GM19035 (cell line): ENCODE data around the gene MAP7D2.
A peak's percentile ranks its signal among the peaks of the same experiment; 100 is the strongest.

Experiments used
- ATAC-seq: cut with Tn5 transposase; IDR thresholded peaks from one replicate; pipeline ENCODE4 v1.9.1; 2021; ENCODE audit not compliant: unreplicated experiment

Gene MAP7D2

GRCh38 chrX:20116087-20116576, 575 bp downstream of the MAP7D2 start:
- ATAC-seq: no peak

DNA sequence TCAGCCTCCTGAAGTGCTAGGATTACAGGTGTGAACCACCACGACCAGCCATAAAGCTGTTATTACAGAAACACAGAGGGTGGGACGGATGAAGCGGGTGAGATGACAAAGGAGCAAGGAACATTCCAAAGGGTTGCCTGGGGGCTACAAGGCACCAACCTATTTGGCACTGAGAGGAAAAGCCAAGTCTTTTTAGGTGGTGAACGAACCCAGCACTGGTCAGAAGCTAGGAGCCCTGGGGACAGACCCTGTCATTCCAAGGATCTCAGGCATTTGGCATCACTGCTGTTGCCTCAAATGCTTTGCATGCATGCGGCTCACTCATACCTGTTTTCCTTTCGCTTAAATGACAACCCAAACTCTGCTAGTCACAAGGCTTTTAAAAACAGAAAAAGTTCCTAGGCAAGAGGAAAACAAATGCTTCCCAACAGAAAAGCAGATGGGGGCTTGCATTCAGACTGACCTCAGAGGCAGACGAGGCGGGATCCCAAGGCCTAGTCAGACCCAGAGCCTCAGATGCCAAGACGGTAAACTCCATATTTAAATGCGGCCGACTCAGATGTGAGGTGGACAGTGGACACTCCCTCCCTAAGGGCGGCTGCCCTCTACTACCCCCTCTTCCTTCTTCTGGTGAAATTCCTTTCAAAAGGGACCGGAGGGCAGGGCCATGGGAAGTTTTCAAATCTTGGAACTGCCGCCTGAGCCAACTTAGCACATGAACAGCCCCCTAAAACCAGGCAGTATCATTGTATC, 4.5 kb downstream of the MAP7D2 start:
- no peak for ATAC-seq

- no peak for ATAC-seq
Observed at GRCh38 chrX:20111271-20111670, 5.4 kb downstream of the MAP7D2 start.

DNA sequence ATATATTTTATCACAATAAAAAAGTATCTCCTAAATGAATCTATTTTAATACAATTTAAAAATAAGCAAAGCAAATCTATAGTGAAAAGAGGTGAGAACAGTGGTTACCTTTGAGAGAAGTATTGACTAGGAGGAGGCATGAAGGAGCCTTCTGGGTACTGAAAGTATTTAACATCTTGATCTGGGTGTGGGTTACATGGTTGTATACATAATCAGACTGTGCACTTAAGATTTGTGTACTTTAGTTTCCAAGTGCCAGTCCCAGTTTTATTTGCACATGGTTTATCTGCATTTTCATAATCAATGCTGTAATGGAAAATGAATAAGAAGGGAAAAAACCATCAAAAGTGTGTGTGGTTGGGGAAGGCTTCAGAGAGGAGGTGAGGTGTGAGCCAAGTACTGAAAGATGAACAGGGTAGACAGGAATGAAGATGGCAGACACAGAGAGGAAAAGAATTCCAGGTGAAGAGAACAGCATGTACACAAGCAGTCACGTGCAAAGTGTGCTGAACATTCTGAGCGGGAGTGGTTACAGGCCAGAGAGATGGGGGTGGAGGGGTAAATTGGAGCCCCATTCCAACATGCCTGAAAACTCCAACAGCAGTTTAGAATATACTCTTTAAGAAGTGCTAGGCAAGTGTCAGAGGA, 14.6 kb downstream of the MAP7D2 start:
- no peak for ATAC-seq

DNA sequence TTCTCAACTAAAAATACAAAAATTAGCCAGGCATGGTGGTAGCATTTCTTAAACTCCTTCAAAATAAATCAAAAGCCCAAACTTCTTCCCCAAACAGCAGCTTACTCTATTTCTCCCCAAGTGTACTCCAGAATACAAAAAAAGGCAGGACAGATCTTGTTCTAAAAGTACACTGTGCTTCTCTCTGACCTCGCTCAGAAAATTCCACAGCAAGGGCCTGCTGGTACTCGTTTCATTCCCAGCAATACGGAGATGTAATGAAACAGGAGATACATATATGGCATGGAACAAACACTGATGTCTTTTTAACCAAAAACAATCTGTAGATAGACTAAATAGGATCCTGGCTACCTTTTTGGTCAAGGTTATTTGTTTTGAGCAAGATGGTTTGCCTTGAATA, 25.2 kb downstream of the MAP7D2 start:
- no peak for ATAC-seq

GRCh38 chrX:20089845-20090244, 26.9 kb downstream of the MAP7D2 start:
- ATAC-seq: no peak

DNA sequence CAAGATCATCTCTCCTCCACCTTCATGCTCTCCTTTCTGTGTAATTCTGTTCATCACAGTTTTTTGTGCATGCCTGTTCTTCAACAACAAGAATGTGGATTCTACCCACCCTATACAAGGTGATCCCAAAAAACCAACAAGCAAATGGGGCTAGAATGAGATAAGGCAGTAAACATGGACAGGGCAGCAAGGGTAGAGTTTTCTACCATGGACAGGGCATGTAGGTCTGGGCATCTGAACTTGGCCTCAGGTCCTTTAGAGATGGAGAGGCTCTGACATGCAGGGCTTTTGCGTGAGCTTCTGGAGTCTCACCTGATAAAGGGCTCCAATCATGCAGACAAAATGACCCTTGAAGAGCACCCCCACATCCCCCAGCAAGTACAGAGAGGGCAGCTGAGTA, 36.4 kb downstream of the MAP7D2 start:
- no peak for ATAC-seq

- ATAC-seq: no peak
Observed at GRCh38 chrX:20071511-20072079, 45.1 kb downstream of the MAP7D2 start.

DNA sequence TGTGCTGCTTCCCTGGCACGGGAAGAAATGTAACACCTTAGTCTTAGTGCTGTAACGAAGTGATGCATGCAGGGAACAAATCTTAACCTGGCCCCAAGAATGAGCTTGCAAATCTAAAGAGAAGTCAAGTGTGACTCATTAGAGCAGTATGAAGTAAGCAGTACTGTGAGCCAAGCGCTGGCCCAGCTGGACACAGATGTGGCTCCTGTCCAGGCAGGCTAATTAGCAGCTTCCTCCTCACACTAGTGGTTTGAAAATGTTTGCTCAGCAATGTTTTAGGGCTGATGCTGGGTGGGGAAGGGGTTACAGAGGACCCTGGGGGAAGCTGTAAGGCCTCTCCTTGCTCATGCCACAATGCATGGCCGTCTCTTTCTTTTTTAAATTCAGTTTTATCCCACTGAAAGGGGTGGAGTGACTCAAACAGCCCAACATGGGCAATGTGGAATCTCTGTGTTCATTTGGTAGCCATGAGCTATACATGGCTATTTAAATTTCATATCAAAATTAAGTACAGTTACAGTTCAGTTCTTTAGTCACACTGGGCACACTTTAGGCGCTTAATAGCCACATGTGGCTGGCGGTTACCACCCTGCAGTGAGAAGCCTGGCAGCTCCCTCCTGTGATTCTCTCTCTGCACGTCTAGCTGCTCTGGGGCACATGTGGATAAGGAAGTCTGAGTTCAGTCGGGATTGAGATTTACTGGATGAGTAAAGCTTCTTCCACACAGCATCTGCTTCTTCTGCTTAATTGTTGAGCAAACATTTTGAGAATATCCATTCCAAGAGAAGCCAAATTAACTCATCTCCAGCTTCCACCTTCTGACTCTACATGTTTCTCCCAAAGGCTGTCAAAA, 48.8 kb downstream of the MAP7D2 start:
- no peak for ATAC-seq

DNA sequence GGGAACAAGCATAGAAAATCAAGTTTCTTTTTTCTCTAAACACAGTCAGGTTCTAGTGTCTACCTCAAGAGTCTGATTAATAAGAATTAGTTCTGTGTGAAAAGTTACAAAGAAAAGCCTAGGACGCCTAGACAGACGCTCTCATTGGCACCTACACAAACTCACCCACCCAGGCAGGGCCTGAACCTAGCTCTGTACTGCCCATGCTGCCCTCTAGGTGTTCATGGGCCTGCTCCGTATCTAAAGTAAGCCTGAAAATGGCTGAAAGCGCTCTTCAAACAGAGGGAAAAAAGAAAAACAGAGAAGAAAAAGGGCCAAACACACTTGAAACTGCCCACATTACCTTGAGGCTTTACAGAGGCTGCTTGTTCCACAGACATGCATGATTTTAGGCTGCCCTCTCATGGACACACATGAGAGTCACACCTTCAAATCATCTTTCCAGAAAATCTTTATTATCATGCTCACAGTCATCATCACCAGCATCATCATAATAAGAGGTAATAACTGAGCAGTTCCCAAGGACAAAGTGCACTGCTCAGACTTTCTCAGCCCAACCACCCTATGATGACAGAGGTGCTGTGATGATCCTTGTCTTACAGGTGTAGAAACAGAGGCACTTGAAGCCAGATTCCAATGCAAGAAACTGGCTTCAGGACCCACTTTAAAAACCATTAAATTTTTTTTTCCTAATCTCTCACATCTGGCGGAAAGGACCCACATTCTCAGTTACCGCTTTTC, 49.6 kb downstream of the MAP7D2 start:
- ATAC-seq: peak; percentile 53

DNA sequence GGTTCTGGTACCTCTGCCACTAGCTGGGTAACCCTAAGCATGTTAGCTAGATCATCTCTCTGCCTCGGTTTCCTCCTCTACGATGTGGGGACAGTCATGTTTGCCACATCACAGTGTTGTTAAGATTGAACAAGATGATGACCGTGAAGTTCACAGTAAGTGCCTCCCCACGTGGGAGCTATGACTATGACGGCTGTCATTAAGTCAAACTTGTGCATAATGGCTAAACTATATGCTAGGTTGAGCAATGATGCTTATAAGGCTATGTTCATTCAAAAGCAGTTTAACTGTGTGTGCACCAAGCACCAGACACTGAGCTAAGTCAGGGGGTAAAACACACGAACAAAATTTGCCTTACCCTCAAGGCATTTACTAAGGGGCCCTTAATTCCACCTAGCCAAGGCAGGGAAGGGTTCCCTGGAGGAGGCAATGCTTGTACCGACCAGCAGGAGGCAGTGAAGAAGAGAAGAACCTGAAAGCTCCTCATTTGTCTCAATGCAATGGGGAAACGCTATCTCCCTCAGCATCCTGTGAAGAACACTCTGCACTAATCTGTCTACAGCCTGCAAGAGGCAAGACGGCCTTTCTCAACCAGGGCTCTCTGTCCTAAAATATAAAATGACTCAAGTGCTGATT, 52.9 kb downstream of the MAP7D2 start:
- no peak for ATAC-seq

GRCh38 chrX:20063153-20063552, 53.6 kb downstream of the MAP7D2 start:
- ATAC-seq: no peak

- no peak for ATAC-seq
Observed at GRCh38 chrX:20061855-20062254, 54.9 kb downstream of the MAP7D2 start.

DNA sequence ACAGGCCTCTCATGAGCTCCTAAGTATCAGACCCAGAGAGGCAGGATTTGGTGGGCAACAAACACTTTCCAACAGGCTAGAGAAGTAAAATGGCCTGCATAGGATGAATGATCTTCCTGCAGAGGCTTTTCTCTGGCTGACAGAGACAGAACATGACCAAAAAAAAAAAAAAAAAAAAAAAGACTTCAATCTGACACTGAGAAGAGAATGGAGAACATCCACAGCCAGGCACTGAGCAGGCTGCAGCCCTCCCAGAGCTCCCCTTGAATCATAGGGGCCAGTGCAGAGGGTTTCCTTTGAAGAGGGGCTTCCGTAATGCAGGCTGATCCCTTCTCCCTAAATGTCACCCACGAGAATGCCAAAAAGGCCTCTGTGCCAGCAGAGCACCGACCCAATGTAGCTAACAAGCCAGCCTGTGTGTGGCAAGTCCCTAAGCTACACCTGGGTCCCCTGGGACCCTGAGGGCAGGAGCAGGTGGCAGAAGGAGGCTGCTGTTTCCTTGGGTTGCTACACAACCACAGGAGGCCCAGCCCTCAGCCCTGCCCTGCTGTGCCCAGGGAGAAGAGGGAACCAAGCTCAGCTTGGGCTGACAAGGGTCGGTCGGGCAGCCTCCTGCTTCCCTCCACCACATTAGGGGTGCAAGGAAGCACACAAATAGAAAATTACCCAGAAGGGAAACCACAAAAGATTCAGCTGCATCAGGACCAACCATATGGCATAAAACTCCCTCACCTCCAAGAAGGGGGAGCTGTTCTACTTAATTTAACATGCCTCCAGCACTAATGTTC, 55.6 kb downstream of the MAP7D2 start:
- ATAC-seq: no peak

GRCh38 chrX:20059467-20060128, 57.1 kb downstream of the MAP7D2 start:
- ATAC-seq: no peak

DNA sequence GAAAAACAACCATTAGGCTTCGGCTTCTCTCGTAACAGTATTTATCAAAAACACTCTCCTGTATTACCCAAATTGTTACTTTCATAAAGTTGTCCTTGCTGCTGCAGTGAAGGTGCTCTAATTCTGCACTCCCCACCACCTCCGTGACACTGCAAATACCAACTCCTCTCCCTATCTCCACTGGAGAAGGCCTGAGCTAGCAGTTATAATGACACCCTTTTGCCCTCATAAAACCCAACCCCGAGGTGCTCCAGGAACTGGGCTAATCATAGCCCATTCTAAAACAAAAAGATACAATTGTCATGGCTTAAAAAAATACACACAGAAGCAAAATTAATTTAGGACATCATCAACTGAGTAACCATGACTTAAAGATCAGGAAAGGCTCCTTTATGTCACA, 59.2 kb downstream of the MAP7D2 start:
- no peak for ATAC-seq

GRCh38 chrX:20056704-20057103, 60.0 kb downstream of the MAP7D2 start:
- ATAC-seq: no peak

DNA sequence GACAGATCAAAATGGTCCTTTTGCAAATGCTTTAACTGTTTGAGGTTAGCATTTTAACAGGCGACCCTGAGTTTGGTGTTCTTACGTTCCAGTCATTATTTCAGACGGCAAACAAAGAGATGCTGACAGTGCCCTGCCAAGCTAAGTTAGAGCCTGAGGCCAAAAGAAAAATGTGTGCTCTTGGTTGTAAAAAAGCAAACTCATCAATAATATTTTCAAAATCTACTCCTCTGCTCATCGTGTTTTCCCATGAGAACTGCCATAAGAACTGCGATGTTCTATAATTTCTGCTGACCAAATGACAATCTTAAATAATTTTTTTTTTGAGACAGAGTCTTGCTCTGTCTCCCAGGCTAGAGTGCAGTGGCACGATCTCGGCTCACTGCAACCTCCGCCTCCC, 63.2 kb downstream of the MAP7D2 start:
- no peak for ATAC-seq

- no peak for ATAC-seq
Observed at GRCh38 chrX:20046864-20047263, 69.8 kb downstream of the MAP7D2 start.
